Femur (tissue), 1 donor: ENCODE data around the gene PLOD2.

Experiments
- DNase-seq: peaks from one replicate; pipeline ENCODE4 v3.0.0-alpha.2; 2017

Gene PLOD2

GRCh38 chr3:146092230-146092629 lies 68.8 kb downstream of the PLOD2 start:
- no peak for DNase-seq

DNA sequence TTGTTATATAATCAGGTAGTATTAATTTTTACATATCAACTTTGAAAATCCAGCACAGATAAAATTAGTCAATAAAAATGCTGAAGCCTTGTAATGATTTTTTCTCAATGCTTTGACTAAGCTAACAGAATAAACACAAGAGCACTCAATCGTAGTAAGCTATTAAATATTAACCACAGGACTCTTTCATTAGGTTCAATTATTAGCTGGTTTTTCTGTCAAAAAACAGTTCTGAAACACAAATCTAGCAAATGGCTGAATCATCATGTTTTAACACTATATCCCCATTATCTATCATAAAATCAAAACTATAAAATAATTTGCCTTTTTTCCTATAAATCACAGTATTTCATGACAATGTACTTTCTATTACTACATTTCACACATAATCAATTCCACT lies 69.6 kb downstream of the PLOD2 start:
- DNase-seq = no peak

DNA sequence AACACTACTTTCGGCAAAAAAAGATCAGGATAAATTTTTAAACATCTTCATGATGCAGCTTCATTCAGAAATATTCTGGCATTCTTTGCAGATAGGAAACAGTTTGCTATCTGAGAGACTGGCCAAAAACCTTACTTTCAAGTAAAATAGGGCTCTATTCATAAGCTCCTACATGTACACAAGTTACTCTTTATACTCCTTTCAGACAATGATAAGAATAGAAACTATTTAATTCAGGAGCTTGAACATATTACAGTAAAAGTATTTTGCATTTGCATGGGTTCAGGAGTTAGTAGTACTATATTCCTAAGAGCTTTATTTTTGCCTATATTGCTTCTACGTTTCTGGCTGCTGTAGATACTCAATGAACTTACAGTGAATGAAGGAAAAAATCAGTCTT lies 70.5 kb downstream of the PLOD2 start:
- DNase-seq = no peak

DNA sequence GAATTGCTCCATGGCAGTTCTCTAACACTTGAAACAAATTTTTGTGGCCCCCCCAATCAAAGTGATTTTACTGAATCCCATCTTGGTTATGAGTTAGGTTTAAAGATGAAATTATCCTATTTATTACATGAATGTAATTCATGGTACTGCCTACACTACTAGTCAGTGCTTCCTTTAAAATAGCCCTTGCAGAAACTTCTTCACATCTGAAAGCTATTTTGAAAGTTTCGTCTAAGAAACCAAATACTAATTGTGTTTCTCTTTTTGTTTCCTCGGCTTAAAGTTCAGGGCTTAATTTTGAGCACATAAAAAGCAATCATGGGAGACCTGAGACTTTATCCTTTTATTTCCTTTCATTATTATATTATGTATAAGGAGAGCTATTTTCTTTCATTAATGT lies 72.1 kb downstream of the PLOD2 start:
- no peak for DNase-seq

GRCh38 chr3:146087116-146087515 lies 73.9 kb downstream of the PLOD2 start:
- DNase-seq = no peak

GRCh38 chr3:146086211-146086610 lies 74.8 kb downstream of the PLOD2 start:
- DNase-seq = no peak

DNA sequence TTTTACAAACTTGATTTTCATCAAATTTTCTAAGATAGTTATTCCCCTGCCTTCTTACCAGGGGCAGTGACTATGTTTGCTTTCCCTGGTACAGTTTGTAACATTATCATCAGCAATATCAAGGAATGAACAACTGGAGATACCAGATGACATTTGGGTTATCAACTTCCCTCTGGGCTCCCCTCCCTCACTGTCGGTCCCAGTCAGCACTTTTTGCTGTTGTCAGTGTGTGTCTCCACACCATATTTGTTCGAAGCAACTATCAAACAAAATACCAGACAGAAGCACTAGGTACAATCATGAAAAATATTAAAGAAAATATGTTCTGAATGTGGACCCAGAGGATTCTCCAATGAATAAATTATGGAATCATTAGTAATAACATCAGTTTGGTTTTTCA lies 75.3 kb downstream of the PLOD2 start:
- no peak for DNase-seq

- DNase-seq = no peak
Measured at GRCh38 chr3:146080578-146080977, 80.4 kb downstream of the PLOD2 start.

- DNase-seq = no peak
Measured at GRCh38 chr3:146078031-146078430, 83.0 kb downstream of the PLOD2 start.

DNA sequence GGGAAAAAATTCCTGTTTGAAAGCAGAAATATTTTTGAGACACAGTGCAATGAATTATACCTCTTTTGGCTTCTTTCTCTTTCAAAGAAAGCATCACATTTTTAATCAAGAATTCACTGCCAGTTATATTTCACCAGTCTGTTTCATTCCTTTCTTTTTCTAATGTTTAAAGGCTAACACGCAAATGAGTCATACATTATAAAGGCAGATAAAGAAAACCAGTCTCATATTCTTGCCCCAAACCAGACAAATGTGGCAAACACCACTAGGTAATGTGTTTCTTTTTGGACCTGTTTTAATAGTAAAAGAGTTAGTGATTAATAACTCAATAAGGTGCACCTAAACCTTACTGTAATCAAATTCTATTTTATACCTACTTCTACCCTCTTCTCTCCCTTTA lies 83.8 kb downstream of the PLOD2 start:
- DNase-seq = no peak

- DNase-seq = no peak
Measured at GRCh38 chr3:146072824-146073223, 88.2 kb downstream of the PLOD2 start.

- no peak for DNase-seq
Measured at GRCh38 chr3:146072061-146072460, 88.9 kb downstream of the PLOD2 start.

GRCh38 chr3:146071632-146072031 lies 89.4 kb downstream of the PLOD2 start:
- DNase-seq = no peak

GRCh38 chr3:146067048-146067447 lies 93.9 kb downstream of the PLOD2 start:
- DNase-seq = no peak

- no peak for DNase-seq
Measured at GRCh38 chr3:146065573-146066006, 95.4 kb downstream of the PLOD2 start.

- DNase-seq = no peak
Measured at GRCh38 chr3:146058241-146058640, 102.7 kb downstream of the PLOD2 start.

DNA sequence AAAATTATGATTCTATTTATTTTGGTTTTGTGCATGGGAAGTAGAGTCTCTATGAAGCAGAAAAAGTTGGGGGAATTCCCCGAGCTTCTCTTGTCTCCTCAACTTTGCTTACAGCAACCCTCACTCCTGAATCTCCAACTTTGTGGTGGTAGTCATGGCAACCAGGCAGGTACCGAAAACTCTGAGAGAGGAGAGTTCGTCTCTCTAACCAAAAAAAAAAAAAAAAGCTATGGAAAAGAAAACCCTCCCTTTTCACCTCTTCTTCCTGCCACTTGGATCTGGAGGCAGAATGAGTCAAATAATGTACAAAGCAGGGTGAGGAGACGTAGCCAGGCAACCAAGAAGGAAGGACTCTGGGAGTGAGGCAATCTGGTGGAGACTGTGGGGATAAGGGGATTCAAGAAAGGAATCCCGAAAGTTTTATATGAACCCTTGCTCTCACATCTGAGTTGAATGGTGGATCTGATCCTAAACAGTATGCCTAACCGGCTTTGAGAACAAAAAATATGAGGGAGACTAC lies 108.1 kb downstream of the PLOD2 start:
- no peak for DNase-seq

GRCh38 chr3:146052056-146052790 lies 108.8 kb downstream of the PLOD2 start:
- no peak for DNase-seq

GRCh38 chr3:146050691-146051090 lies 110.3 kb downstream of the PLOD2 start:
- no peak for DNase-seq

DNA sequence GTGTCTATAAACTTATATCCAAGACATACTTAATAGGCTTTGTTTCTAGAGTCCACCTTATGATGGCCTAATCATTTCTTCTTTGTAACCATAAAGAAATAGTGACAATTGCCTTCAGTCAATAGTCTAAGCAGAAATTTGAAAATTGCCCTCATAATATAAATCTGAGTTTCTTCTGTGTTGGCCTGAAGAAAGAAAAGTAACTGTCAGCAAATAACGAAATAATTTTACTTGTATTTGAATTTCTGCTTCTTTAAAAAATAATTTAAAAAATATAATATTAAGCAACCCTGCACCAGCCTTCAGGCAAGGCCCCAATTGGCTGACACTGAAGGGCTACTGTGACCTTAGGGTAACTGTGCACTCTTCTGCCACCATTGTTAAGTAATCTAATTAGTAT lies 113.5 kb downstream of the PLOD2 start:
- DNase-seq = no peak

GRCh38 chr3:146044046-146044445 lies 116.9 kb downstream of the PLOD2 start:
- no peak for DNase-seq

GRCh38 chr3:146040630-146041029 lies 120.4 kb downstream of the PLOD2 start:
- no peak for DNase-seq

GRCh38 chr3:146037697-146038096 lies 123.3 kb downstream of the PLOD2 start:
- no peak for DNase-seq

- DNase-seq = no peak
Measured at GRCh38 chr3:146036281-146036680, 124.7 kb downstream of the PLOD2 start.

DNA sequence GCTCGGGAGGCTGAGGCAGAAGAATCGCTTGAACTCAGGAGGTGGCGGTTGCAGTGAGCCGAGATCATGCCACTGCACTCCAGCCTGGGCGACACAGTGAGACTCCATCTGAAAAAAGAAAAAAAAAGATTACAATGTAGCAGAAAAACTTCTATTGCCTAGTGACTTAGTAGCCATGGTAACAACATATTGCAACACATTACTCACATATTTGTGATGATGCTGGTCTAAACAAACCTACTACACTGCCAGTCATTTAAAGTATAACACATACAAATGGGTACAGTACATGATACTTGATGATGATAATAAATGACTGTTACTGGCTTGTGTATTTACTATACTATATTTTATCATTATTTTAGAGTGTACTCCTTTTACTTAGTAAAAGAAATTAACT lies 125.6 kb downstream of the PLOD2 start:
- no peak for DNase-seq
